Activated naive CD8-positive, alpha-beta T cell treated with anti-CD3 and anti-CD28 coated beads, Interleukin-2, amount 10 ng/mL, durations not matched to agents 7 days and 5 days (primary cell): ENCODE measurements around the gene TBC1D22B. TPM values are rescaled to one million over a fixed set of nuclear protein-coding genes. Genes with fewer than 3 reads are reported as not detected.
"Not testable (repeated sequence)": the region's sequence is repeated elsewhere in the genome, so short reads cannot be mapped to it uniquely, and the experiment has no call there.

Experiments
- ATAC-seq: fragments of 150-1000 bp; cut with Tn5 transposase; one replicate; pipeline ENCODE4 v1.10.0; 2021; ENCODE audit warnings: low read depth, moderate library complexity
- POLR2A ChIA-PET: fragments of 350-600 bp; sonication (Branson Sonifier 250); formaldehyde crosslinking; loops from one replicate; lab custom pipeline; 2021; ENCODE audit warnings: antibody characterized with exemption; lab: Charles Lee
- DNase-seq: peaks from one replicate; pipeline ENCODE4 v3.0.0; 2021
- H3K27ac Mint-ChIP-seq: one replicate; pipeline ENCODE4 v1.8.0; 2022; ENCODE audit warnings: mild to moderate bottlenecking, mixed read lengths
- H3K27me3 Mint-ChIP-seq: one replicate; pipeline ENCODE4 v1.8.0; 2022; ENCODE audit warnings: mild to moderate bottlenecking, moderate library complexity, mixed read lengths
- H3K36me3 Mint-ChIP-seq: one replicate; pipeline ENCODE4 v1.8.0; 2021; ENCODE audit warnings: mild to moderate bottlenecking, mixed read lengths
- H3K4me1 Mint-ChIP-seq: one replicate; pipeline ENCODE4 v1.8.0; 2021; ENCODE audit warnings: mixed read lengths
- H3K4me3 Mint-ChIP-seq: one replicate; pipeline ENCODE4 v1.8.0; 2022; ENCODE audit warnings: mild to moderate bottlenecking, moderate library complexity, mixed read lengths
- H3K9me3 Mint-ChIP-seq: one replicate; pipeline ENCODE4 v1.8.0; 2021; ENCODE audit warnings: mixed read lengths
- total RNA-seq, 2 experiments: library from RNA; stranded (reverse); gene quantifications; one replicate each; pipeline ENCODE4 v1.2.3, GENCODE V29; 2021

The TBC1D22B gene
- total RNA-seq, 2 experiments from 2014 or later, result 13.8 to 14.7 TPM

DNA sequence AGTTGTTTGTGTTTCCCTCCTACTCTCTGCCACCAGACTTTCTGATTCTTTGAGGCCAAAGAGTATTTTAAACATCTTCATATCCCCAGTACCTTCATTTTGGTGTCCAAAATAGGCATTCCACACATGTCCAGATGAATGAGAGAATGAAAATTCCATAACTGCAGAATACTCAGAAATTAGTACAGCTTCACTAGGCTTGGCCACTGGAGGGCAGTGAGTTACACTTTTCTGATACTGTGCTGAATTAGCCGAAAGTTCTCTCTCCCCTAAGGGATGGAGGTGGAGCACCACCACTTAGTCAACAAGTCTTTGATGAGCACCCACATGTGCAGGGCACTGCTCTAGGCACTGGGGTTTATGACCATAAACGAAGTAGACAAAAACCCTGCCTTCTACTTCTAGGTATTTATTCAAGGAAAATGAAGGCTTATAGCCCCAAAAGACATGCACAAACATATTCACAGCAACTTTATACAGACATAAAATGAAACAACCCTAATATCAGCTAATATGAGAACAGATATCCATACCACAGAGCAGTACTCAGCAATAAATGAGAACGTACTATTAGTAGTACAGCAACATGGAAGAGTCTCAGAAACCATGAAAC is 46.4 kb downstream of the TBC1D22B start:
- Mint-ChIP-seq H3K9me3 (no peaks in the 10 kb centered on the region), H3K36me3 (peaks cover 27% of the 10 kb centered on the region), H3K4me1 (peaks cover 9% of the 10 kb centered on the region), H3K4me3 (no peak overlapping the region), H3K27ac (no peak overlapping the region), H3K27me3 (no peaks in the 10 kb centered on the region)
- peak; percentile 61 for ATAC-seq
- POLR2A ChIA-PET, result no interaction called here
- DNase-seq, result no peak

DNA sequence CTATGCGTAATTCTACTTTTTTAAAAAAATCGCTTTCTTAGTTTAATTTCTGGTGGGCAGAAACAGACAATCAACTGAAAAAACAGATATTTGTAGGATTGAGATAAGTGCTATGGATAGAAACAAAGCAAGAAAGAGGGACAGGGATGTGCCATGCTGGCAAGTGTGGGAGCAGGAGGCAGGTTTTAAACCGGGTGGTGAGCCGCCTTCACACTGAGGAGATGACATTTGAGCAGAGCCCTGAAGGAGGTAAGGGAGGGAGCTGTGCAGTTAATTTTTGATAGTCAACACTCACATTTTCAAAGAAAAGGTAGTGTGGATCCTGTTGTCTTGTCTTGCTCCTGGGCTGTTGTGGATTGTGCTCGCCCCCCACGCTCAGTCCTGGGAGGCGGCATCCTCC is 47.2 kb downstream of the TBC1D22B start:
- H3K4me3 Mint-ChIP-seq, result no peak overlapping the region
- H3K36me3 Mint-ChIP-seq, result peaks cover 26% of the 10 kb centered on the region
- no peak overlapping the region for H3K27ac Mint-ChIP-seq

DNA sequence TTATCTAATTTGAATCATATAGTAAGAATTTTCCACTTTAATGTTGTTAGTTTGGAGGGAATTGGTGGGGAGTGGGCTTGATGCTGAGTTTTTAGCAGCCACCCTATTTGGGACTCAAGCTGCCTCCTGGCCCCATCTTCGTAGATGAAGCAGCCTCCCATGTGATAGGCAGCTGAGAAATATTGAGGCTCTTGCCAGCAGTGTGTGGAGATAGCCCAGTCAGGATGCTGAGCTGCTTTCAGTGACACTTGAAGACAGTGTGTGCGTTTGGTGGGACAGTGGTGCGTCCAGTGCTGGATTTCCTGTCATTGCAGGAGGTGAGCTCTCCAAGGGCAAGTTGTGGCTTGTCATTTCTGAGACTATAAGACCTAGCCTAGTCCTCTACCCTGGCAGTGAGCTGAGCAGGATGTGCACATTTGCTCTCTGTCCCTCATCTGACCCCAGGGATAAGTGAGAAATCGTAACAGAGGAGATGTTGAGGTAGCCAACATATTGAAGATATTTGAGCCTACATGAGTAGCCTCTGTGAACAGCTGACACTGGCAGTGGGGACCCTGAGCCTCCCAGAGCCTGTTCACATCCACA is 48.4 kb downstream of the TBC1D22B start:
- POLR2A ChIA-PET, result no interaction called here
- DNase-seq (no peak), ATAC-seq (no peak)
- Mint-ChIP-seq H3K36me3 (peaks cover 22% of the 10 kb centered on the region), H3K4me1 (peaks cover 12% of the 10 kb centered on the region), H3K27me3 (no peaks in the 10 kb centered on the region), H3K27ac (no peak overlapping the region), H3K4me3 (no peak overlapping the region), H3K9me3 (no peaks in the 10 kb centered on the region)

More for the DNA sequence above, 47.2 kb downstream of the TBC1D22B start:
- POLR2A ChIA-PET, result no interaction called here
- Mint-ChIP-seq H3K4me1 (peaks cover 11% of the 10 kb centered on the region), H3K27me3 (no peaks in the 10 kb centered on the region), H3K9me3 (no peaks in the 10 kb centered on the region)
- DNase-seq, result no peak
- no peak for ATAC-seq

DNA sequence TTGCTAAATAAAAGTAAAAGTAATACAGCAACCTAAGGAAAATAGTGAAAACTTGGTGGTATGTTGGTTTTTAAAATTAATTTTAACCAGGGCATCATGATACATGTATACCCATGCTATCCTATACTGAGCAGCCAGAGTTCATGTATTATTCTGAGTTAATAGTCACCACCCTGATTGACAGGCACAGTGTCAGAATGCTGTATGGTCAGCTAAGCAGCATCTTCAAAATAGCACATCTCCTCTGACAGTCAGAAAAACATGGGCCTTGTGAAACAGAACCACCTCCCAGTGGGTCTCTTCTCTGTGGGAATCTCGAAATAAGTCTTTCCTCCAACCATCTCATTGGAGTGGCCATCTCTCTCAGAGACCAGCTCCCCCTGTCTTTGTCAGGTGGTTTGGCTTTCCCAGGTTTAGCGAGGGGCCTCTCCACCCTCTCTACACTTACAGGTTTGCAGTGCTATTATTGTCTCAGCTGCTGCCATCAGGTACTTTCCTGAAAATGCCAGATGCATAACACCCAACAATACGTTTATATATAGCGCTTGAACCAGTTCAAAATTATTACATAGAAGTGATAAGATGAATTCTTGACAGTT is 49.2 kb downstream of the TBC1D22B start:
- no peak for DNase-seq
- Mint-ChIP-seq H3K9me3 (no peaks in the 10 kb centered on the region), H3K27me3 (no peaks in the 10 kb centered on the region), H3K36me3 (peaks cover 21% of the 10 kb centered on the region), H3K4me3 (no peak overlapping the region), H3K27ac (no peak overlapping the region), H3K4me1 (peaks cover 20% of the 10 kb centered on the region)
- ATAC-seq, result no peak
- POLR2A ChIA-PET, result no interaction called here

GRCh38 chr6:37307484-37307883 is 49.9 kb downstream of the TBC1D22B start:
- H3K4me1 Mint-ChIP-seq, result peaks cover 20% of the 10 kb centered on the region
- H3K27ac Mint-ChIP-seq, H3K27me3 Mint-ChIP-seq, H3K9me3 Mint-ChIP-seq, POLR2A ChIA-PET, ATAC-seq, DNase-seq, H3K4me3 Mint-ChIP-seq: not testable (repeated sequence)
- H3K36me3 Mint-ChIP-seq, result peaks cover 18% of the 10 kb centered on the region

DNA sequence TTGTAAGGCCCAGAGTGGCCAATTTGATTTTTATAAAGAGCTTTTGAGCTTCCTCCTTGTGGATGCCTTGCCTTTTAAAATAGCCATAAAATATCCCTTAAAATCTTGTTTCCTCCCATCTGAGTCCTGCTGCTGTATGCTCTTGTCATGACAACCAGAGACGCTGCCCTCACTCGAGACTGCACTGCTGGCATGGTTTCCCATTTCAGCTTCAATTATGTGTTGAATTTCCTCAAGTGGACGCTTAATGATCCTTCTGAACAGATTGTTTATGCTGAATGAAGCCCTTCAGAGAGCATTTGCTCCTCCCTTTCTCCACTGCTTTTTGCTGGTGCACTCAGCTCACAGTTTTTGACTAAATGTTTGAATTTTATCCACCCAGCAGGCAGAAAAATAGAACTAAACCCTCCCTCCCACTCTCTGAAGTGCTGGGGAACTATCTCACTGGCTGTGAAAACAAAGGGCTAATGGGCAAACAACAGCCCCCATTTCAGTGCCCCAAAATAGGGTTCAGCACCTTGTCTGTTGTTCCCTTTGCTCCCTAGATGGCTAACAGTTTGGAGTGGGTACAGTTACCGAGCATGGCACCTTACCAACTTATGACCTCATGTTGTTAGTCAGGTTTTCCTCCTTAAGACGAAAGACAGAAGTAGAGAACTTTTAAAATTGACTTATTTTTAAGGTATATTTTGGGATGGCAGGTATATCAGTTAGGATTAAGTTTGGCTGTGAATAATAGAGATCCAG is 50.7 kb downstream of the TBC1D22B start:
- Mint-ChIP-seq H3K9me3 (no peaks in the 10 kb centered on the region), H3K4me3 (no peak overlapping the region), H3K36me3 (peaks cover 20% of the 10 kb centered on the region), H3K4me1 (peaks cover 19% of the 10 kb centered on the region), H3K27ac (no peak overlapping the region), H3K27me3 (no peaks in the 10 kb centered on the region)
- ATAC-seq, result no peak
- POLR2A ChIA-PET, result no interaction called here
- no peak for DNase-seq

DNA sequence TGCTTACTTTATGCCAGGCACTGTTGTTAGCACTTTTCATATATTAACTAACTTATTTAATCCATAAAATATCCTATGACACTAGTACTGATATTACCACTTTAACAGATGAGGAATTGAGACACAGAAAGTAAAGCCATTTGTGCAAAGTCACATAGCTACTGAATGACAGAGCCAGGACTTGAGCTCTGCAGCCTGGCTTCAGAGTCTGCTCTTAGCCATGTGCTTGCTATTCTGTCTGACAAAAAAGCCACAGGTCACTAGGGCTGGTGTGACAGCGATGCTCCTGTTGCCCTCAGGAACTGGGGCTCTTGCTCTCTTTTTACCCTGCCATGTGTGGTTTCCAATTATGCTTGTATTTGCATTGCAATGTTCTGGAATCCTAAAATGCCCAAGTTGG is 51.5 kb downstream of the TBC1D22B start:
- H3K9me3 Mint-ChIP-seq, result no peaks in the 10 kb centered on the region
- H3K4me1 Mint-ChIP-seq, result peaks cover 16% of the 10 kb centered on the region
- H3K27me3 Mint-ChIP-seq, result no peaks in the 10 kb centered on the region
- POLR2A ChIA-PET, result no interaction called here
- no peak overlapping the region for H3K27ac Mint-ChIP-seq
- DNase-seq, result no peak
- H3K4me3 Mint-ChIP-seq, result no peak overlapping the region
- no peak for ATAC-seq
- H3K36me3 Mint-ChIP-seq, result peaks cover 23% of the 10 kb centered on the region

- ATAC-seq (no peak), DNase-seq (no peak)
- no peaks in the 10 kb centered on the region for H3K9me3 Mint-ChIP-seq
- no peaks in the 10 kb centered on the region for H3K27me3 Mint-ChIP-seq
- POLR2A ChIA-PET, result no interaction called here
- peaks cover 18% of the 10 kb centered on the region for H3K4me1 Mint-ChIP-seq
- peaks cover 22% of the 10 kb centered on the region for H3K36me3 Mint-ChIP-seq
- no peak overlapping the region for H3K27ac Mint-ChIP-seq
- no peak overlapping the region for H3K4me3 Mint-ChIP-seq
Observed at GRCh38 chr6:37309692-37310091, 52.1 kb downstream of the TBC1D22B start.

- Mint-ChIP-seq H3K27me3 (no peaks in the 10 kb centered on the region), H3K4me3 (no peak overlapping the region), H3K27ac (peak overlapping the region; percentile 42), H3K36me3 (peaks cover 18% of the 10 kb centered on the region), H3K4me1 (peaks cover 20% of the 10 kb centered on the region), H3K9me3 (no peaks in the 10 kb centered on the region)
- POLR2A ChIA-PET, result interaction anchor here (1.0 kb wide), 1 partner anchor 90 kb away, joined by 3 read pairs; no protein-coding TSS in a partner anchor
- DNase-seq (no peak), ATAC-seq (no peak)
Observed at GRCh38 chr6:37310966-37311365, 53.4 kb downstream of the TBC1D22B start.

DNA sequence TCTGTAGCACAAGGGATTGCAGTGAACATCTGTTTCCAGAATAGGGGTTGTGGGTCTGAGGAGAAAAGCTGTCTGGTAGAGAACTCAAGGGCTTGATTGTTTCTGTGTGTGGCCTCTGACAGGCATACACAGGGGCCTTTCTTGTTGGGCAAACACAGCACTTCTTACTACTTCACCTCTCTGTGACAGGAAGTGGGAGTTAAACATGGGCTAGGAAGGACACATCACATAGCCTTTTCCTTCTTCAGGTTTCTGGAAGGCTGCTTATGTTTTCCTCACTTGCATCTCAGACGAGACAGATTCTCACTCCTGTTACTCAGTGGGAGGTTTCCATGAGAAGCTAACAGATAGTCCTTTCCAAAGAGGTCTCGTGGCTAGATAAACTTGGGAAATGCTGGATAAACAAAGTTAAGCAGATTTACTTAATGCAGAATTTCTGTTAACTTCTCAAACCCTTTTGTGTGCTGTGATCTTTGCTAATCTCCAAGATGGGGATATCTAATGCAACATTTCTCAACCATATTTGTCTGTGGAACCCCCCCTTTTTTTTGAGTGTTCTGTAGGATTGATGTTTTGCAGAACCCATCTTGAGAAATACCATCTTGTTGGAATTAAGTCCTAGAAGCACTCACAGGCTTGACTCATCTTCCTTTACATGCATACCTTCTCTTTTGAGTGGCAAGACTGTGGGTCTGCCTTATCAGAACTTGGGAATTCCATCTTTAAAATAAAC is 54.3 kb downstream of the TBC1D22B start:
- Mint-ChIP-seq H3K27me3 (no peaks in the 10 kb centered on the region), H3K9me3 (no peaks in the 10 kb centered on the region), H3K27ac (peak overlapping the region; percentile 42), H3K4me1 (peaks cover 18% of the 10 kb centered on the region), H3K4me3 (no peak overlapping the region), H3K36me3 (peaks cover 18% of the 10 kb centered on the region)
- ATAC-seq, result no peak
- POLR2A ChIA-PET, result no interaction called here
- no peak for DNase-seq

DNA sequence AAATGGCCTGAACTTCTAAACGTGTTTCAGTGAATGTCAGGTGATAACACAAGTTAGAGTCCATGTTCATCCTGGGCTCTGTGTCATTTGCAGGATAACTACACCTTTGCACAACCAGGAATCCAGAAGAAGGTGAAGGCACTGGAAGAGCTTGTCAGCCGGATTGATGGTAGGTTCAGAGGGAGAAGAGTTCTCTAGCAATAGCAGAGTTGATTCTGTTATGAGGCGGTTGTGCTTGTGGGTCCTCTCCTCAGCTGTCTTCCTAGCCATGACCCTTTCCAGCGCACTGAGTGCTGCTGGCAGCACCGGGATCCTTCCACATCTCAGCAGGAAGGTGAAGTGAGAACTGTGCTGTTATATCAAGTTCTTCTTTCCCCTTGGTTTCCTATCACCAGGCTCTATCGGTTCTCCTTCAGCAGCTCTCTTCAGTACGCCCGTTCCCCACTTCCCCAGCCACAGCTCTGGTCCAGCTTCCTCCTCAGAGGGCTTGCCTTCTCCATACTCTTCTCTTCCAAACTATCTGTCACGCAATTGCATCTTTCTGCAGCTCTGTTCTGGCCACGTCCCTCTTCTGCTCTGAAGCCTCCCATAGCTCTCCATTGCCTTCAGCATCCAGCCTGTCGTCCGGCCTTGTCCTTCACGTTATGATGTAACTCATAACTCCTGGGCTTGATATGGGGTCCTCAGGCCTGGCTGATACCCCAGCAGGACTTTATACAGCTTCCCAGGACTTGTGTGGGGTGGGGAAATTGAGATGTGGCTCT is 56.3 kb downstream of the TBC1D22B start:
- POLR2A ChIA-PET, result interaction anchor here (0.7 to 2.8 kb wide), 3 partner anchors 13 to 263 kb away, joined by 3 to 12 read pairs (median 4); no protein-coding TSS in a partner anchor
- H3K9me3 Mint-ChIP-seq, result no peaks in the 10 kb centered on the region

GRCh38 chr6:37314487-37315156 is 57.0 kb downstream of the TBC1D22B start:
- ATAC-seq (peak; percentile 82), DNase-seq (peak; percentile 43)
- Mint-ChIP-seq H3K9me3 (no peaks in the 10 kb centered on the region), H3K27ac (peak overlapping the region; percentile 60), H3K4me3 (no peak overlapping the region), H3K4me1 (peaks cover 17% of the 10 kb centered on the region), H3K27me3 (no peaks in the 10 kb centered on the region), H3K36me3 (peaks cover 13% of the 10 kb centered on the region)
- POLR2A ChIA-PET, result interaction anchor here (0.7 to 2.8 kb wide), 5 partner anchors 12 to 296 kb away, joined by 3 to 12 read pairs (median 4); no protein-coding TSS in a partner anchor

More for the DNA sequence above, 56.3 kb downstream of the TBC1D22B start:
- Mint-ChIP-seq H3K27ac (peak overlapping the region; percentile 0), H3K27me3 (no peaks in the 10 kb centered on the region), H3K4me1 (peaks cover 18% of the 10 kb centered on the region), H3K36me3 (peaks cover 15% of the 10 kb centered on the region), H3K4me3 (no peak overlapping the region)
- no peak for ATAC-seq
- no peak for DNase-seq
